PFSK-1 (cell line): Measurements from ENCODE around the gene C11orf71.

Source experiments
- FOXP2 ChIP-seq: optimal IDR thresholded peaks from 2 replicates; pipeline ENCODE3; 2011; ENCODE audit warnings: borderline replicate concordance, control low read depth, inconsistent platforms; ENCODE audit not compliant: insufficient read depth; ENCODE audit errors: extremely low read length, extremely low read depth
- POLR2AphosphoS5 ChIP-seq: IDR thresholded peaks from 2 replicates; pipeline ENCODE4 v1.6.1; 2012; ENCODE audit warnings: low read depth, mild to moderate bottlenecking, control low read depth, low read length, moderate library complexity
- REST ChIP-seq, 2 experiments: IDR thresholded peaks; 2 replicates each; pipeline versions ENCODE4 v1.6.1 to v1.8.0; 2011 to 2012; ENCODE audit warnings: low read depth in 2 of 2, low read length in 2 of 2, control low read depth in 1 of 2, inconsistent platforms in 1 of 2, mild to moderate bottlenecking in 1 of 2, moderate library complexity in 1 of 2; ENCODE audit not compliant: insufficient read depth in 1 of 2
- SIN3A ChIP-seq: IDR thresholded peaks from 2 replicates; pipeline ENCODE4 v1.6.1; 2012; ENCODE audit warnings: mild to moderate bottlenecking, low read length, moderate library complexity, borderline replicate concordance; ENCODE audit not compliant: insufficient read depth
- TAF1 ChIP-seq: IDR thresholded peaks from 2 replicates; pipeline ENCODE4 v1.6.1; 2012; ENCODE audit warnings: low read length, control low read depth, borderline replicate concordance; ENCODE audit not compliant: insufficient read depth

GRCh38 chr11:114398303-114398920 is 1.9 kb downstream of the C11orf71 start:
- TF ChIP-seq POLR2AphosphoS5: no peak
- TF ChIP-seq REST (IDR thresholded peaks at IDR 0.05; ENCODE audit: insufficient read depth in 1 of 2, low read depth in 2 of 2, low read length in 2 of 2): no peak
- TF ChIP-seq TAF1: no peak
- TF ChIP-seq SIN3A: no peak
- no peak for TF ChIP-seq FOXP2
